Measurements from ENCODE around the gene LAMA1. TPM values are rescaled to one million over a fixed set of nuclear protein-coding genes. Genes with fewer than 3 reads are reported as not detected.

LAMA1 gene
- total RNA-seq, 1 experiment from 2014 or later = not detected

- Histone ChIP-seq H3K9me3 (ENCODE audit: low read depth, low read length, poor library complexity, severe bottlenecking) (peaks cover 37% of the 10 kb centered on the region), H3K27ac (ENCODE audit: low read depth, low read length, poor library complexity, severe bottlenecking) (no peak overlapping the region), H3K27me3 (replicated peaks; ENCODE audit: insufficient read depth, low read depth, low read length, poor library complexity) (no peaks in the 10 kb centered on the region), H3K36me3 (ENCODE audit: insufficient read depth, low read length, poor library complexity, severe bottlenecking) (no peaks in the 10 kb centered on the region), H3K4me1 (ENCODE audit: insufficient read depth, low read length, poor library complexity, severe bottlenecking) (no peaks in the 10 kb centered on the region), H3K4me3 (ENCODE audit: low read depth, low read length, poor library complexity, severe bottlenecking) (no peak overlapping the region)
- no TSS peak for BruUV-seq (replicated peaks)
- ChIA-PET POLR2A (ENCODE audit: low non-redundant PET) (no interaction called here), CTCF (no interaction called here)
- no peak for DNase-seq (ENCODE audit: low spot score)
- intact Hi-C loops (cut with micrococcal nuclease; ENCODE audit: unreplicated experiment) = no loop called here
- TF ChIP-seq CTCF (conservative IDR thresholded peaks at IDR 0.05; ENCODE audit: low read depth, low read length) (no peak), EZH2 (IDR thresholded peaks at IDR 0.05; ENCODE audit: borderline replicate concordance, low read depth, low read length, poor library complexity, severe bottlenecking) (no peak)
Observed at GRCh38 chr18:7059276-7059675, 58.3 kb downstream of the LAMA1 start.

GRCh38 chr18:7056026-7056425 lies 61.6 kb downstream of the LAMA1 start:
- no peaks in the 10 kb centered on the region for H3K36me3 ChIP-seq (ENCODE audit: insufficient read depth, low read length, poor library complexity, severe bottlenecking)
- no TSS peak for BruUV-seq (replicated peaks)
- H3K27me3 ChIP-seq (replicated peaks; ENCODE audit: insufficient read depth, low read depth, low read length, poor library complexity) = no peaks in the 10 kb centered on the region
- DNase-seq (ENCODE audit: low spot score) = no peak
- H3K27ac ChIP-seq (ENCODE audit: low read depth, low read length, poor library complexity, severe bottlenecking) = no peak overlapping the region
- intact Hi-C loops (cut with micrococcal nuclease; ENCODE audit: unreplicated experiment) = no loop called here
- no peak for TF ChIP-seq CTCF (conservative IDR thresholded peaks at IDR 0.05; ENCODE audit: low read depth, low read length)
- no peak for TF ChIP-seq EZH2 (IDR thresholded peaks at IDR 0.05; ENCODE audit: borderline replicate concordance, low read depth, low read length, poor library complexity, severe bottlenecking)
- CTCF ChIA-PET = no interaction called here
- no peaks in the 10 kb centered on the region for H3K4me1 ChIP-seq (ENCODE audit: insufficient read depth, low read length, poor library complexity, severe bottlenecking)
- POLR2A ChIA-PET (ENCODE audit: low non-redundant PET) = no interaction called here
- H3K9me3 ChIP-seq (ENCODE audit: low read depth, low read length, poor library complexity, severe bottlenecking) = peaks cover 14% of the 10 kb centered on the region
- no peak overlapping the region for H3K4me3 ChIP-seq (ENCODE audit: low read depth, low read length, poor library complexity, severe bottlenecking)

GRCh38 chr18:7049951-7050350 lies 67.6 kb downstream of the LAMA1 start:
- BruUV-seq (replicated peaks) = no TSS peak
- Histone ChIP-seq H3K9me3 (ENCODE audit: low read depth, low read length, poor library complexity, severe bottlenecking) (peaks cover 9% of the 10 kb centered on the region), H3K27ac (ENCODE audit: low read depth, low read length, poor library complexity, severe bottlenecking) (no peak overlapping the region), H3K4me1 (ENCODE audit: insufficient read depth, low read length, poor library complexity, severe bottlenecking) (no peaks in the 10 kb centered on the region), H3K4me3 (ENCODE audit: low read depth, low read length, poor library complexity, severe bottlenecking) (no peak overlapping the region), H3K27me3 (replicated peaks; ENCODE audit: insufficient read depth, low read depth, low read length, poor library complexity) (no peaks in the 10 kb centered on the region), H3K36me3 (ENCODE audit: insufficient read depth, low read length, poor library complexity, severe bottlenecking) (no peaks in the 10 kb centered on the region)
- TF ChIP-seq CTCF (conservative IDR thresholded peaks at IDR 0.05; ENCODE audit: low read depth, low read length) (no peak), EZH2 (IDR thresholded peaks at IDR 0.05; ENCODE audit: borderline replicate concordance, low read depth, low read length, poor library complexity, severe bottlenecking) (no peak)
- no peak for DNase-seq (ENCODE audit: low spot score)
- intact Hi-C loops (cut with micrococcal nuclease; ENCODE audit: unreplicated experiment) = no loop called here
- CTCF ChIA-PET = no interaction called here
- POLR2A ChIA-PET (ENCODE audit: low non-redundant PET) = no interaction called here
